Non-pigmented ciliary epithelial cell (primary cell): ENCODE measurements around the gene HOXC6.

Experiments used
- DNase-seq: peaks from one replicate; pipeline ENCODE4 v3.0.0-alpha.2; 2010; ENCODE audit warnings: low read depth

The HOXC6 gene

DNA sequence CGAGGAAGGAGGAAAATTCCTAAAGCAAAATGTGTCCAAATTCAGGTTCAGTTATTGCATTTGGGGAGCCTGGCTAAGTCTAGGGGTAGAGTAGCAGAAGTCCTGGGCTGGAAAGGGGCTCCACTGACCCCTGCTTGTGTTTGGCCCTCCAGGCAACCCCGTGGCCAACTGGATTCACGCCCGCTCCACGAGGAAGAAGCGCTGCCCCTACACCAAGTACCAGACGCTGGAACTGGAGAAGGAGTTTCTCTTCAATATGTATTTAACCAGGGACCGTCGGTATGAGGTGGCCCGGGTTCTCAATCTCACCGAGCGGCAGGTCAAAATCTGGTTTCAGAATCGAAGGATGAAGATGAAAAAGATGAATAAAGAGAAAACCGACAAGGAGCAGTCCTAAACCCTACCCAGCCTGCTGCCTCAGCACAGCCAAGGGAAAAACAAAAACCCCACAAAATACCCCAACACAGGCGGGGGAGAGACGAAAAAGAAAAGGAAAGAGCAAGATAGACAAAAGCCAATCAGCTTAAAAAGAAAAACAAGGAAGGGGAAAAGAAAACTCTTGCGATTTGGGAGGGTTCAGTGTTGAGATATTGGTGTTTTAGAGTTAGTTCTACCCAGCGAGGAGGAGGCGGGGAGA is 25.8 kb upstream of the HOXC6 start:
- DNase-seq = no peak

DNA sequence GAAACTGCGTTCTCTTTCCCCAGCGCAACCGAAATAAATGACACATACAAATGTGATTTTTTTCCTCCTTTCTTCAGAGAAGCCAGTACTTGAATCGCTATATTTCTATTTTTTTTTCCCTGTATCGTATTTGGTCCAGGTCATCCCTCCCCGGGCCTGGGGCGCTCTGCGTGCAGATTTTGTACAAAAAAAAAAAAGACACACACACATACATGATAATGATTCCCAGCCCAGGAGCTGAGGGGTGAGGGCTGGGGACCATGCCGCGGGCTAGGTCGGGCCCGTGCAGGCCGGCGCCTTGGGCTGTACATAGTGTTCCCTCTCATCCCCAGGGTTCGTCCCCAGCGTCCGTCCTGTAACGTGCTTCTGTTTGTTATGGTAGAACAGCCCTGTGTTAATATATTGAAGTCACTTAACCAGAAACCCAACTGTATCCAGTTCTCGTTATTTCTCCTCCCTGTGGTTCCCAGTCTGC is 25.3 kb upstream of the HOXC6 start:
- no peak for DNase-seq

DNA sequence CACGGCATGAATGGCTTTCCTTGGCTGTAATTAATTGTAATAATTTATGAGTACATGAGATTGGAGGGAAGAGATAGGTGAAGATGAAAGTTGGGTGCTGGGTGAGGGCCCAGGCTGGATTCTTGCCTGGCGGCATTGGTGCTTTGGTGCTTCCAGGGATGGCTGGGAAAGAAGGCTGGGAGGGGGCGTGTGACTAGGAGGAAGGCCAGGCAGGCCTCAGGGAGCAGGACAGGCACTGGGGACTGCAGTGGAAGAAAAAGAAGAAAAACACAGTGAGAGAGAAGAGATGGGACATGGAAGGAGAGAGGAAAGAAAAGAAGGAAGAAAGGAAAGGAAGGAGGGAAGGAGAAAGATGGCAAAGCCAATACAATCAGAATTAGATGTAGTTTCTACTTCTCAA is 24.6 kb upstream of the HOXC6 start:
- no peak for DNase-seq

DNA sequence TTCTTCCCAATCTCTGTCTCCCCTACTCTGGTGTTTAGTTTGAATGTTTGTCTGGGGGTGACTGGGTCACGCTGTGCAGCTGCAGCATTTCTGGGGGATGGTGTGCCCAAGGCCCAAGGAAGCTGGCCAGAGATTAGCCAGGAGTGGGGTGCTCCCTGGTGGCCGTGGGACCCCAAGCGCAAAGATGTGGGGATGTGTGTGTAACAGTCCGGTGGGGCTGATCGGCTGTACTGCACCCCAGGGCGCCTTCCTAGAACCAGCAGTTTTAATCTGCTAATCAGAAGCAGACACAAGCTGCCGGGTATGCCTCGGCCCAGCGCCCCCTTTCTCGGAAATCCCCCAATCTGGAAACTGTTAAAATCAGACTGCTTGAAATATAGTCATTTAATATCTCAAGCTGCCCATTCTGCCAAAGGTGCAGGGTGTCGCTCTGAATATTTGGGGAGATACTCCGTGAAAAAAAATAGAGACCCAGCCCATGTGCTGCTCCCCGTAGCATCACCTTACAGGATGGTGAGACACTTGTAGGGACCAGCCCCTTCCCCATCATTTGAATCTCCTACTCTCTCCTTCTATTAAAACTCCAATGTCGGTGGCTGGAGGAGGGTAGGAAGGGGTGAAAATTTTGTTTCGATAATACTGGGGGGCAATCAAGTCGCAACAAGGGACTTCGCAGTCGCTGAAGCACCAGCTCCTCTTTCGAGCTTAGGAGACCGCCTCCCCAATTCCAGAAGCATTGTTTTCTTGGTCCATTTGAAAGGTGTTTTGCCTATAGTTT is 24.0 kb upstream of the HOXC6 start:
- no peak for DNase-seq

DNA sequence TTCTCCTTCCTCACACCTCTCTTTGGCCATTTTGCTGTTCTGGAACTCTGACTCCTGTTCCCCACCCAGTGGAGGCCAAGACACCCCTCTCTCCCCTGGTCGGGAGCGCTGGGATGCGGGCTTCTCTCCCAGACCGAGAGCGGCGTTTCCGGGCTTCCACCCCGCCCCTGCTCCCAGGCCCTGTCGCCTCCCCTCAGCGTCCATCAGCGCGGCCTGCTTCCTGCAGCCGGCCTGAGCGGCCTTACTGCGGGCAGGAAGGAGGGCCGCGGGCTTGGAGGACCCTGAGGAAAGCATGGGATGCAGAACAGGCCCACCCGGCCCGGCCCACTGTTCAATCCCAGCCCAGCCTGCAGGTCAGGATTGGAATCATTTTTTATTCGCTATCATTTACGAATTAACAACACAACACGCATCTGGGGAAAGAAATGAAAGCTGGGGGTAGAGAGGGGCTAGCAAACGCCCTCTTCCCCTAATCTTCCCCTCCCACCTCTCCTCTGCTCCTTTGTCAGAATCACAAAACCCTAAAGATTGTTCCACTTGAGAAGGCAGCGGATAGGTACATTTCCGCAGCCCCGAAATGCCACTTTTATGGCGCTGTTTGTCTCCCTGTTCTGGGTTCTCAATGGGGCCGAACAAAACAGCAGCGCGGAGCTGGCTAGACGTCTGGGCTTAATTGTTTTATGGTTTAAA is 23.3 kb upstream of the HOXC6 start:
- no peak for DNase-seq

DNA sequence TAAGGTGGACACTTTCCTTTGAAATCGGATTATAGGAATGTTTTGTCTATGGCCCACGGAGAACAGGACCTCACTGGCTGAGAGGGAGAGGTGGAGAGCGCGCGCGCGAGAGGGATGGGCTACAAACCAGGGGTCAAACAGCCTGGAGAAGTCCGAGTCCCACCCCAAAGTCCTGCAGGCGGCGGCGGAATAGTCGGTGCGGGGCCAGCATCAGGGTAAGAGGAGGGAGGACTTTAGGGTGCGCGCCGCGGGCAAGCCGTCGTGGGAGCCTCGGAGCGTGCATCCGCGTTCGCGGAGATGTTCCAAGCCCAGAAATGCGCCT is 22.7 kb upstream of the HOXC6 start:
- no peak for DNase-seq

DNA sequence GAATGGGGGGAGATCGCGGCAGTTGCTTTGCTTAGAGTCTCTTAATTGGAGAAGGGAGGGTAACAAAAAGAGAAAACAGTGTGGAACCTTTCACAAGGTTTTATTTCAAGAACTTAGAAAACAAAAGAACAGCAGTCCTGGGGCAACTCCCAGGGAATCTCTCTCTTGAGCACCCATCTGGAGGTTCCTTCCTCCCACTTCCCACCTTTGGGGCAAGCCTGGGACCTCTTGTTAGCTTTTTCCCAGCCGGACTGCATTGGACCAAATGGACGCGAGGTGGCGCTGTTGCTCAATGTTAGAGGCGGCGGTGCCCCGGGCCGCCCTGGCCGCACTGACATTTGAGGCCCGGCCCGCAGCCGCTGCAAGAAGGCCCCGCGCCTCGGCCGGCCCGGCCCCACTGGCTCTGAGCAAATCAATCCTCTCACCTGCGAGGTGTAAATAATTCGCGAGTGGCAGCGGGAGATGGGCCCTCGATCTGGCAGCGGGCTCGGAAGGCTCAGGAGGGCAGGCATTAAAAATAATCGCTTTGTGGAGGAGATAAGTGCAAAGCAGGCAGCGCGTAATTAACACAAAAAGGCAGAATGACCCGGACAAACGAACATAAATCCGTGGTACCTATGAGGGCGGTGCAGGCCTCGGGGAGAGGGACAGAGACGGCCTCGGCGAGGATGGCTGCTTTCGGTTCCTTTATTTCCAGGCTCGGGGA is 22.2 kb upstream of the HOXC6 start:
- DNase-seq = peak; percentile 10

DNA sequence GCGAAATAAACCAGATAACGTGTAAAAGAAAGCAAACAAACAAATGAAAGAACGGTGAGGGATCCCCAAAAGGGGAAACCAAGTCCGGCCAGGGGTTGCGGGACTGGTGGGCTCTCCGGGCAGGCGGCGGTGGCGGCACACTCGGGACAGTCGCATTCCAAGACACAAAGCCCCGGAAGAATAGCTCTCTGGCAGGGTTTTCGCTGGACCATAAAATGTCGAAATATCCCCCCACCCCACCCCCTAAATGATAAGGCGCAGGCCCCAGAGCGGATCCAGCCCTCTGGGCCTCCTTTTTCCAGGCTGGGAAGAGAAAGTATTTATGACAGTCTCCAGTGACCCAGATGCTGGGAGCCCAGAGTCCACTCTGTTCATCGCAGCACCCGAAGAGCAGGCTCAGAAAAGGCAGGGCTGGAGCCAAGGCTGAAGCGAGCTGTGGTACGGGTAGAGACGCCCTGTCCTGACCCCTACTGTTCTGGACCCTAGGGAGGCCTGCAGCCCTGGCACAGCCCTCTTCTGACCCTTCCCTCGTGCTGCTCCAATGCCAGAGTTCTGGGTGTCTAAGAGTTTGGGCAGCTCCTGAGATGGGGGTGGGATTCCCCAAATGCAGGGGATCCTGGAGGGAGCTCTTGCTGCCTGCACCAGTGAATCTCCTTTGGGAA is 21.6 kb upstream of the HOXC6 start:
- DNase-seq = no peak

DNA sequence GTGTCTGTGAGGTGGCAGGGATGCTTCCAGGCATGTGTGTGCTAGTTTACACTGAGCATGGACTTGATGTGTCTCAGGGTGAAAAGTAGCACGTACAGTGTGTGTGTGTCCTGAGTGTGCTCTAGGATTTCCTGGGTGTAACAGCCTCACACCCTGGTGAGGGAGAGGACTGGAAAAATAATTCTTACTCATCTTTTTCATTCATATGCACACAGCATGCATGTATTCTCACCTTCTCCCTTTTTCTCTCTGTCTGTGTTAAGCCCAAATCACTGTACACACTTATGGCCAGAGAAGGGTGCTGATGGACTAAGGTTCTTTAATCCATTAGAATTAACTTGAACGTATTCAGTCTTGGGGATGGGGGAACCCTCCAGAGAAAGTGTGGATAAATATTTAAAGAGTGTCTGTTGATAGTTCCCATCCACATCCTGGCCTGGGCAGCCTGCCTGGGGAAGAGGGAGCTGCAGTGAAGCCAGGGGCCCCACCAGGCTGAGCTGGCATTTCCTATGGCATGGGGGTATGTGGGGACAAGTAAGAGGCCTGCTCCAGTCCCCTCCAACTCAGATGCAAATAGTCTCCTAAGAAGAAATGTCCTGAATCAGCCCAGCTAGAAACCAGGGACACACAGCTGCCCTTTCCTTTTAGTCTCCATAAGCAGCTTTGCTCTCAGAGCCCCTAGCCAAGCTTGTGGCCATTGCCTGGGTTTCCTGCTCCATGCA is 20.5 kb upstream of the HOXC6 start:
- no peak for DNase-seq

DNA sequence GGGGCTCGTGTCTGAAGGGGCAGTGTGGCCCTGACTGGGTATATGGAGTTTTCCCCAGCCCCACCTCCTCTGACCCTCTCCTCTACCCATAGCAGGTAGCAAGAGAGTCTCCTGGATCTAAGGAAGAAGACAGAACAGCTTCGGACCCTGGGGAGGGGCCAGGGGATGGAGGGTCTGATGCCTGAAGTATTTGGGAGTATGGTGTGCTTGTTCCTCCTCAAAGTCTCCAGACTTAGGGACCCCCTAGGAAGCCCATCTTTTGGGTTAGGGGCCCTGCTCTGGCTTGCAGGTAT is 20.0 kb upstream of the HOXC6 start:
- no peak for DNase-seq

DNA sequence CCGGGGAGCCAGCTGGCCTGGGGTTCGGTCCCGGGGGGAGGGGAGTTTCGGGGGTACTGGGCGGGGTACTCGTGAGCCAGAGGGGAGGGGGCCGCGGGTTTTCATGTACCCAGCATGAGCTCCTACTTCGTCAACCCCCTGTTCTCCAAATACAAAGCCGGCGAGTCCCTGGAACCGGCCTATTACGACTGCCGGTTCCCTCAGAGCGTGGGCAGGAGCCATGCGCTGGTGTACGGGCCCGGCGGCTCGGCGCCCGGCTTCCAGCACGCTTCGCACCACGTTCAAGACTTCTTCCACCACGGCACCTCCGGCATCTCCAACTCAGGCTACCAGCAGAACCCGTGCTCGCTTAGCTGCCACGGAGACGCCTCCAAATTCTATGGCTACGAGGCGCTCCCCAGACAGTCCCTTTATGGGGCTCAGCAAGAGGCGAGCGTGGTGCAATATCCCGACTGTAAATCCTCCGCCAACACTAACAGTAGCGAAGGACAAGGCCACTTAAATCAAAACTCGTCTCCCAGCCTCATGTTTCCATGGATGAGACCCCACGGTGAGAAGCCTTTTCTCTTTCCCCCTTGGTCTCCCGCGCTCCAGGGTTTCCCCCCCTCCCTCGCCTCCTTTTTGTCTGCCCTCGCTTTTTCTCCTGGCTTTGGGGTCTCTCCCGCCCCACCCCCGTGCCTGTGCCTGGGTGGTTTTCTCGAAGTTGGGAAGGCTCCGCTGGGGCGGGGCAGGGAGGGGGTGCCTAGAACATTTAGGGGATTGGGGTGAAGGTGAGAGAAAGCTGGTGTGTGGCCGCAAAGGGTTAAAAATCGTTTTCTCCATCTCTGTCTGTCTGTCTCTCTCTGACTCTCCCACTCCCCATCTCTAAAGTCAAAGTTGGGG is 18.8 kb upstream of the HOXC6 start:
- DNase-seq = no peak

DNA sequence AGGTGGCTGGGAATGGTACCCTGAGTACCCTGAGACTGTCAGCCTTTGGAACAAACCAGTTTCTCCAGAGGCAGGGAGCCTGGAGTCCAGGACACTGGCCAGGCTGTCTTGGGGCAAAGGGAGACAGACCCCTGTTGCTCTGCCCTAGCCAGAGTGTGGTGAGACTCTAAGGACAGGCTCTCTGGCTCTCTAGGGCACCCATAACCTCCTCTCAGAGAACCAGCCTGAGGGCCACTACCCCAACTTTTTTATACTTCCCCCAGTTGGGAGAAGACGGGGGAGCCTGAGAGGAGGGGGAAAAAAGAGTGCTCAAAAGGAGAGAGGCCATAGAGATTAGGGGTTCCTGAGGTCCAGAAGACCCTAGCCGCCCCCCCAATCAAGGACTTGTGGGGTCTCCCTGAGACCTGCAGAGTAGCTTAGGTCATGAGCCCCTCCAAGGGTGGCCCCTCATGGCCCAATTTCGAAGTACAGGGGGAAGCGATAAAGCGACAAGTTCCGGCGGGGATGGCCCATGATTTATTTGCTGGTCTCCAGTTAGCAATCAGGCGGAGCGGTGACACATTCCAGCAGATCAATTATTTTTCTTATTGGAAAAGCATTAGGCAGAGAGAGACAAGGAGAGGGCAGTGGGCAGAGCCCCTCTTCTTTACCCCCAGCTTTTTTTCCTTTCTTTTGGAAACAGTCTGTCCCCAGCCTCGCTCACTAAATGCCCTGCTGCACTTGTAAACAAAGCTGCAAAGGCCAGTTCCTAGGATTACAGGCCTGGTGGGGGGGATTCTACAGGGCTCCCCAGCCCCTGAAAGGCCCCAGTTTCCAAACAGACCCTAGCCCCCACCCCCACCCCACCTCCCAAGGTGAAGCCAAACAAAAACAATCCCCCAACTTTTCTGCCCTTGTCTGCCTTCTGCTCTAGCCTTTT is 17.9 kb upstream of the HOXC6 start:
- no peak for DNase-seq

DNA sequence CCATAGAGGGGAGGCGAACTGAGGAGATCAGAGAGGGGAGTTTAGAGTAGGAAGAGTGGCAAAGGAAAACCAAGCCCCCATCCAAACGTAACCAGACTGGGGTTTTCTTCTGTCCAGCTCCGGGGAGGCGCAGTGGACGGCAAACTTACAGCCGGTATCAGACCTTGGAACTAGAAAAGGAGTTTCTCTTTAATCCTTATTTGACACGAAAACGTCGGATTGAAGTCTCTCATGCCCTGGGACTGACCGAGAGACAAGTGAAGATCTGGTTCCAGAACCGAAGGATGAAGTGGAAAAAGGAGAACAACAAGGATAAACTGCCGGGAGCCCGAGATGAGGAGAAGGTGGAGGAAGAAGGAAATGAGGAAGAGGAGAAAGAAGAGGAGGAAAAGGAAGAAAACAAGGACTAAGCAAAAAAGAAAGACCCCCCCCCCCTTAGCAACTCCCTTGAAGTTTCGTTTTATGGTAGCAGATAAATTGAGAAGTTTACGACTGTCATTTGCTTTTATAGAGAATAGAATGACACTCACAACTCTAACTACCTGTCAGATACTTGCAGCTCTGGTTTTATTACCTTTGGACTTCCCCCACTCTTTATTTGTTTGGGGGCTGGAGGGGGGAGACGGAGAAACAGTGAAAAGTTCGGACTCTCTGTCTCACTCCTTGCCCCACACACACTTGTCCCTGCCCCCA is 17.1 kb upstream of the HOXC6 start:
- no peak for DNase-seq

DNA sequence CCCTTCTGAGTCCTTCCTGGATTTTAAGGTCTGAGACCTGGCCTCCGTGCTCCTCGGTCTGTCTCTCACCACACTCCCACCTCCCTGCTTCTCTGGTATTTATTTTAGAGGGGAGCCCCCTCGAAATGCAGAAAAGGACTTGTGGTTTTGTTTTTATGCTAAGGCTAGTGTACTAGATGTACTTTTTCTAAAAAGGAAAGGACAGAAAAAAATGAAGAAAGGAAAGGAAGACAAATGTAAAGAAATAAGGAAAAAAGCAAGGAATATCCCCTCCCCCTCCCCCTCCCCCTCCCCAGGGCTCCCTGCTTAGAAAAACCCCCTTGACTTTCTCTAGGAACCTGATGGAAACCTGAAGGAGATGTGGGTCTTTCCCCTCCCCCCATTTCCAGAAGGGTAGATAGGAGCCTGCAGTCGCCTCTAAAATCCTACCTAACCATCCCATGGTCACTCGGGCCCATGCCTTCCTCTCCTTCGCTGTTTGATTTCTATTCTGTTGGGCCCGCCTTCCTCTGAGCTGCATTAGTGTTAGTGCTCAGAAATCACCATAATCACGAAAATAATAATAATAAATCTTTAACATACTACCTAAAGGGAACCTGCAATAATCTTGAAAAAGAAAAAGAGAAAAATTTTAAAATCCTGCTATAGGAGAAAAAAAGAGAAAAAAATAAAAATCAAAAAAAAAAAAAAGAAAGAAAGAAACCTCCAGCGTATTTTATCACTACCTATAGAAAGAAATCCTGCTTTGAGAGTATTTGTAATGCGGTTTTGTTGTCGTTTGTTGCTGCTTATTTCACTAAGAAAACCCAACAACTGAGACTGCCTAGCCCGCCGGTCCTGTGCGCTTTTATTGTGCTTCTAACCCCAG is 16.3 kb upstream of the HOXC6 start:
- DNase-seq = no peak

DNA sequence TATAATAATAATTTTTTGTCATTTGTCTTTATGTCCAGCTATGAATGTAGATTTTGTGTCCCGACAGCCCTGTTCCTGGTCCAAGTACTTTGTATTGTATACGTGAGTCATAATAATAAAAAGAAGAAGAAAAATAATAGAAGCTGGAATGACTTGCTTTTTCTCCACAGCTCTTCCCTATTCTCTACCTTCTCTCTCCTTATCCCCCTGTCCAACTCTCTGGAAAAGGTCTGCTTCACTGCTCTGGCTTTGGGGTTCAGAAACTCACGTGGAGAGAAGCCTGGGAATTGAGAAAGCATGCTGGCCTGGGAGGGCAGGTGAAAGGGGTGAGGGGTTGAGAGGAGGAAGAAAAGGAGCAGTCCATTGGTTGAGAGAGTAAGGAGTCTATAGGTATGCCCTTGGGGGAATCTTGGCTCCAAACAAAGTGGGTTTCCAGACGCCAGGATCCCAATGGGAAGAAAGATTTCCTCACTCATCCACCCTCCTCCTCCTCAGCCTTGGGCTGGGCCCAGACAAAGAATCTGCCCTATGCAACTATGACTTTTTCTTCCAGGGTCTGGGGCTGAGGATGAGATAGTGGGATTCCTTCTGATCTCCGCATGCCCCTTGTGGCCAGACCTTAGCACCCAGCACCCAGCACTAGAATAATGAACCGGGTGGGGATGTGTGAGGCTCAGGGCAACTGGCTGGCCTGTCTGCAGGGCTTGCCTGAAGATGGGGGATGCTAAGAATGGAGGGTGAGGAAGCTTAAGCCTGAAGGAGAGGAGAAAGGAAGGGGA is 15.4 kb upstream of the HOXC6 start:
- no peak for DNase-seq

DNA sequence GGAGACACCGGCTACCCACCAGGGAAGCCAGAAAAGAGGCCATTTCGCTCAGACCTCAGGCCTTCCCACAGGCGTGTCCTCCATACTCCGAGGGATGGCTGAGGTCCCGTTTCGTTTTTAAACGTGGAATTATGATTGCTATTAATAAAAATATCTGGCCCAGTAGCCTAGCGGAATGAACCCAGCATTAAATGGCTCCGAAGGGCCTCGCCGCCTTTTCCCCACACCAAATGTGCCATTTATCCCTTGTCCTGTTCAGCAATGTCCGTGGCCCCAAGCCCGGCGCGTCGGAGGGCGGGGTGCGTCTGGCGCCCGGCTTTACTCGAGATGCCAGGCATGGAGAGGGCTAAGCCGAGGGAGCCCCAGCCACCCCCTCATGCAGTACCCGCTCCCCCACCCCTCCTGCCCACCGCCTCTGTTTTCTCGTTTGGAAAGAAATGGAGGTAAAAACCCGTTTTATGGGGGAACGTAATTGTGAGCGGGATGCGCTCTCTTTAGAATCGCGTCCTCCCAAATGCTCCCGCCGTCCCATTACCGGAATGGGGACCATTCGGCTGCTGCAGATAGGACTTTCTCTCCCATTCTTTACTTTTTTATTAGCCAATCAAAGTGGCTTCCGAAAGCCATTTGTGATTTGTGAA is 13.7 kb upstream of the HOXC6 start:
- no peak for DNase-seq
